Upper lobe of left lung (tissue), 6 donors: ENCODE data around the gene CDAN1. TPM values are rescaled to one million over a fixed set of nuclear protein-coding genes. Genes with fewer than 3 reads are reported as not detected.

Experiments
- ATAC-seq, 2 donors: fragments of 200-7000 bp; cut with Tn5 transposase; one replicate each; pipeline ENCODE4 v1.9.1; 2022; ENCODE audit warnings: mild to moderate bottlenecking in 2 of 2, moderate library complexity in 2 of 2; ENCODE audit not compliant: low FRiP score in 2 of 2
- DNase-seq, 2 donors: peaks; one replicate each; pipeline ENCODE4 v3.0.0-alpha.2; 2019 to 2020
- H3K27ac ChIP-seq, 4 donors: fragments of 200-600 bp; sonication (generic); one replicate each; pipeline ENCODE4 v1.5.1; 2016 to 2019
- H3K27me3 ChIP-seq, 4 donors: fragments of 200-600 bp; sonication (generic); one replicate each; pipeline ENCODE4 v1.5.1; 2017 to 2019
- H3K36me3 ChIP-seq, 4 donors: fragments of 200-600 bp; sonication (generic); one replicate each; pipeline ENCODE4 v1.5.1; 2016 to 2019
- H3K4me1 ChIP-seq, 4 donors: fragments of 200-600 bp; sonication (generic); one replicate each; pipeline ENCODE4 v1.5.1; 2018 to 2019
- H3K4me3 ChIP-seq, 4 donors: fragments of 200-600 bp; sonication (generic); one replicate each; pipeline ENCODE4 v1.5.1; 2017 to 2019; ENCODE audit warnings: mild to moderate bottlenecking in 2 of 4, moderate library complexity in 1 of 4
- H3K9me3 ChIP-seq, 4 donors: fragments of 200-600 bp; sonication (generic); one replicate each; pipeline ENCODE4 v1.5.1; 2018 to 2019
- CTCF ChIP-seq, 6 experiments: fragments of 450-650 bp in 4 of 6; fragments of 200-600 bp in 2 of 6; sonication (generic) in 2 of 6; IDR thresholded peaks; one replicate each; pipeline ENCODE4 v1.5.1; 2016 to 2019; ENCODE audit warnings: antibody characterized with exemption in 6 of 6
- EP300 ChIP-seq, 4 donors: sonication (generic); formaldehyde crosslinking; IDR thresholded peaks; one replicate each; pipeline ENCODE4 v1.5.1; 2017; ENCODE audit warnings: antibody characterized with exemption in 4 of 4, control low read depth in 2 of 4
- POLR2A ChIP-seq, 4 donors: fragments of 450-650 bp; IDR thresholded peaks; one replicate each; pipeline ENCODE4 v1.5.1; 2016 to 2017; ENCODE audit warnings: antibody characterized with exemption in 4 of 4, mild to moderate bottlenecking in 2 of 4
- POLR2AphosphoS5 ChIP-seq, 2 donors: sonication (generic); formaldehyde crosslinking; IDR thresholded peaks; one replicate each; pipeline ENCODE4 v1.5.1; 2017; ENCODE audit warnings: antibody characterized with exemption in 2 of 2
- WGBS, 2 donors: methylation state at CpG; one replicate each; pipeline ENCODE4 v1.1.5; 2017 to 2018; 5-methylcytosine and 5-hydroxymethylcytosine counted together
- total RNA-seq, 6 donors: library from RNA; depleted of rRNA in 4 of 6; stranded (reverse); fragments of >200 nt in 4 of 6; gene quantifications; one replicate each; pipeline versions ENCODE4 v1.1.0 to v1.2.1, GENCODE V29; 2016 to 2021
- donor health status: DM: no; HTN: no; CAD: no; lungs with moderate emphysema.
- donor health status: DM: no; HTN: yes; CAD: no; lungs with severe emphysema.

Gene CDAN1
- total RNA-seq, 6 donors from 2014 or later = 9.1 to 30.4 (median 12.6) TPM

GRCh38 chr15:42707068-42707467 is 29.9 kb downstream of the CDAN1 start:
- DNase-seq (no peak), ATAC-seq (no peak)
- Histone ChIP-seq H3K27ac (peak overlapping the region in 1 of 4 donors; percentile 8), H3K4me3 (no peak overlapping the region), H3K9me3 (no peaks in the 10 kb centered on the region), H3K27me3 (no peaks in the 10 kb centered on the region), H3K4me1 (peaks cover 0 to 11% (median 3%) of the 10 kb centered on the region in 4 donors), H3K36me3 (peaks cover 0 to 4% (median 0%) of the 10 kb centered on the region in 4 donors)
- TF ChIP-seq POLR2A (IDR thresholded peaks at IDR 0.05) (no peak), EP300 (IDR thresholded peaks at IDR 0.05) (no peak), POLR2AphosphoS5 (IDR thresholded peaks at IDR 0.05) (no peak), CTCF (IDR thresholded peaks at IDR 0.05) (no peak)
- WGBS, 2 donors = 59 to 71% methylated on average over 2 of the region's 2 CpGs

GRCh38 chr15:42705336-42705735 is 31.6 kb downstream of the CDAN1 start:
- H3K4me3 ChIP-seq = no peak overlapping the region
- no peak overlapping the region for H3K27ac ChIP-seq
- no peak for TF ChIP-seq EP300 (IDR thresholded peaks at IDR 0.05)
- TF ChIP-seq POLR2A (IDR thresholded peaks at IDR 0.05) = no peak
- TF ChIP-seq CTCF (IDR thresholded peaks at IDR 0.05) = no peak
- no peak for TF ChIP-seq POLR2AphosphoS5 (IDR thresholded peaks at IDR 0.05)
- H3K36me3 ChIP-seq = no peaks in the 10 kb centered on the region
- 96 to 99% methylated on average over 5 of the region's 5 CpGs for WGBS, 2 donors
- no peaks in the 10 kb centered on the region for H3K27me3 ChIP-seq
- no peaks in the 10 kb centered on the region for H3K9me3 ChIP-seq
- peaks cover 0 to 11% (median 3%) of the 10 kb centered on the region in 4 donors for H3K4me1 ChIP-seq
- DNase-seq = no peak
- no peak for ATAC-seq

GRCh38 chr15:42704492-42704926 is 32.4 kb downstream of the CDAN1 start:
- Histone ChIP-seq H3K9me3 (no peaks in the 10 kb centered on the region), H3K27ac (no peak overlapping the region), H3K27me3 (no peaks in the 10 kb centered on the region), H3K4me3 (no peak overlapping the region), H3K36me3 (no peaks in the 10 kb centered on the region), H3K4me1 (peaks cover 0 to 11% (median 3%) of the 10 kb centered on the region in 4 donors)
- 29 to 33% methylated on average over 4 of the region's 4 CpGs for WGBS, 2 donors
- ATAC-seq (peak; percentile 89 to 91), DNase-seq (peak in 1 of 2 donors; percentile 73)
- TF ChIP-seq EP300 (IDR thresholded peaks at IDR 0.05) = no peak
- no peak for TF ChIP-seq POLR2AphosphoS5 (IDR thresholded peaks at IDR 0.05)
- no peak for TF ChIP-seq POLR2A (IDR thresholded peaks at IDR 0.05)
- peak; percentile 52 to 81 (median 73) for TF ChIP-seq CTCF (IDR thresholded peaks at IDR 0.05)

GRCh38 chr15:42696626-42697025 is 40.3 kb downstream of the CDAN1 start:
- H3K4me1 ChIP-seq = no peaks in the 10 kb centered on the region
- no peak overlapping the region for H3K27ac ChIP-seq
- H3K27me3 ChIP-seq = no peaks in the 10 kb centered on the region
- TF ChIP-seq CTCF (IDR thresholded peaks at IDR 0.05) = no peak
- TF ChIP-seq EP300 (IDR thresholded peaks at IDR 0.05) = no peak
- no peak for TF ChIP-seq POLR2A (IDR thresholded peaks at IDR 0.05)
- TF ChIP-seq POLR2AphosphoS5 (IDR thresholded peaks at IDR 0.05) = no peak
- 77 to 86% methylated on average over 5 of the region's 5 CpGs for WGBS, 2 donors
- no peak for DNase-seq
- no peak overlapping the region for H3K4me3 ChIP-seq
- ATAC-seq = no peak
- peaks cover 0 to 60% (median 32%) of the 10 kb centered on the region in 4 donors for H3K36me3 ChIP-seq
- H3K9me3 ChIP-seq = no peaks in the 10 kb centered on the region

- DNase-seq (no peak), ATAC-seq (no peak)
- H3K4me1 ChIP-seq = no peaks in the 10 kb centered on the region
- H3K27ac ChIP-seq = no peak overlapping the region
- TF ChIP-seq POLR2A (IDR thresholded peaks at IDR 0.05) = no peak
- no peaks in the 10 kb centered on the region for H3K27me3 ChIP-seq
- peaks cover 0 to 70% (median 38%) of the 10 kb centered on the region in 4 donors for H3K36me3 ChIP-seq
- no peaks in the 10 kb centered on the region for H3K9me3 ChIP-seq
- H3K4me3 ChIP-seq = no peak overlapping the region
- WGBS, 2 donors = 91 to 95% methylated on average over 5 to 6 of the region's 6 CpGs
Measured at GRCh38 chr15:42695527-42696071, 41.3 kb downstream of the CDAN1 start.
